Left colon (tissue), 2 donors: ENCODE data around the gene GABRA5. TPM values are rescaled to one million over a fixed set of nuclear protein-coding genes. Genes with fewer than 3 reads are reported as not detected.
"Not testable (repeated sequence)": the region's sequence is repeated elsewhere in the genome, so short reads cannot be mapped to it uniquely, and the experiment has no call there.

Experiments
- ATAC-seq: fragments of 200-7000 bp; cut with Tn5 transposase; one replicate; pipeline ENCODE4 v1.9.1; 2020; ENCODE audit warnings: mild to moderate bottlenecking, moderate library complexity
- DNase-seq, 2 donors: peaks; one replicate each; pipeline ENCODE4 v3.0.0-alpha.2; 2020
- intact Hi-C, 2 donors: fragments of 100-400 bp; cut with DNase I in 1 of 2; cut with micrococcal nuclease in 1 of 2; formaldehyde crosslinking; loops; one replicate each; pipeline versions ENCODE4 v1.11.2 to v1.14.0; 2022; cut with DNase I, micrococcal nuclease
- long read RNA-seq: library from polyadenylated mRNA; unstranded; transcript quantifications from one replicate; pipeline ENCODE4 v2.0.0, GENCODE V29; 2021
- total RNA-seq, 2 donors: library from RNA; stranded (reverse); fragmentation: NEBNext Ultra II Directional; extraction: Animal tissue kit (Norgen Biotek cat#: 25700); gene quantifications; one replicate each; pipeline ENCODE4 v1.2.1, GENCODE V29; 2021
- donor health status: DM: no; HTN: no; CAD: no.
- donor health status: DM: yes; HTN: yes; CAD: no.

GABRA5 gene
- total RNA-seq = not detected
- long read RNA-seq = 0 reads

DNA sequence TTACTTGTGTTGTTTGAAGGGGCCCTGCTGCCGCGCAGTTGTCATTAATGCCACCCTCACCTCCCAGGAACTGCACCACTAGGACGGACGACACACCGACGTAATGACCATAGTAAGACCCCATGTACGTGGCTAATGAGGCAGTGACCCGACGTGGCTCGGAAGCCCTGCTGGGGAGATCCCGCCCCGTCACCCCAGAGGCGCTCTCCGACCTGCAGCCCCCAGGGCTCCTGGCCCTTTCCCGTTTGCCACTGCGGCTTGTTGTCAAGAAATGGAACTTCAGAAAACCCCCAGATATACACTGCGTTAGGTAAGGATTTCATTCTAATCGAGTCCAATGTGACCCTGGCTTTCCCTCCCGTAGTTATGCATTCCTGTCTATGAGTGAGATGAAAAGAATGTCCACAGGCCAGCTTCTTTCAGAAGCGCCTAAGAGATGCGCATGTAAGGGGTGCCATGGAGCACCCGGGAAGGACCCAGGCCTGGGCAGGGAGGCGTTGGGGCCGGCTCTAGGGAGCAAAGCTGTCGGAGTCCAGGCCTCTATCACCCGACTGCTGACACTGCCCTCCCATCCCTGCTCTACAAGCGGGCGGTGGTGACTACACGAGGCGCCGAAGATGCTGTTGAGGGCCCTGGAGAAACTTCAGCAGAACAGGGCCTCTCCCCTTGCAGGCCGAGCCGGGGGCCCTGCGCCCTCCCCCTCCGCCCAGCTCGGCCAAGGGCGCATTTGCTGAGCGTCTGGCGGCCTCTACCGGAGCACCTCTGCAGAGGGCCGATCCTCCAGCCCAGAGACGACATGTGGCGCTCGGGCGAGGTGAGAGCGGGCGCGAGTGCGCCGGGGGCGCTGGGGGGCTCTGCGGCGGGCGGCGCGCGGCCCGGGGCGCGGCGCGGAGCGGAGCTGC lies at the start of gene GABRA5:
Gene GABRA5, plus strand, starts transcription at position 765 of the 902 bp plus-strand sequence. CDS start 2,187 bp downstream, outside the sequence.
- no peak for DNase-seq
- ATAC-seq = no peak
- intact Hi-C loops = no loop called here

DNA sequence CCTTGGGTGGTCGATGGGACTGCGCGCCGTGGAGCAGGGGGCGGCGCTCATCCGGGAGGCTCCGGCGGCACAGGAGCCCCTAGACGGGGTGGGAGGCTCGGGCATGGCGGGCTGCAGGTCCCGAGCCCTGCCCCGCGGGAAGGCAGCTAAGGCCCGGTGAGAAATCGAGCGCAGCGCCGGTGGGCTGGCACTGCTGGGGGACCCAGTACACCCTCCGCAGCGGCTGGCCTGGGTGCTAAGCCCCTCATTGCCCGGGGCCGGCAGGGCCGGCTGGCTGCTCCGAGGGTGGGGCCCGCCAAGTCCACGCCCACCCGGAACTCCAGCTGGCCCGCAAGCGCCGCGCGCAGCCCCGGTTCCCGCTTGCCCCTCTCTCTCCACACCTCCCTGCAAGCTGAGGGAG lies 35.7 kb upstream of the GABRA5 start:
- DNase-seq, intact Hi-C loops, ATAC-seq: not testable (repeated sequence)

DNA sequence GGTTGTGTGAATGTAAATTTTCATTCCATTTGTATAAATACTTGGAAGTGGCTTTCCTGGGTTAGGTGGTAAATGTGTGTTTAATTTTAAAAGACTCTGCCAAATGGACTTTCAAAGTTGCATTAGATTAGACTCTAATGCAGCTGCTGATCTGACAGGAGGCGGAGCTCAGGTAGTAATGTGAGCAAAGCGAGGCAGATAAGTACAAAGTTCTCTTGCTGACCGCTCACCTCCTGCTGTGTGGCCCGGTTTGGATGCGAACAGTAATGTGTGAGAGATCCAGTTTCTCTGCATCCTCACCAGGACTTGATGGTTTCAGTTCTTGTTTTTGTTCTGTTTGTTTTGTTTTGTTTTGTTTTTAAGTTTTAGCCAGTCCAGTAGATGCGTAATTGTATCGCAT lies 34.9 kb upstream of the GABRA5 start:
- no peak for ATAC-seq
- no peak for DNase-seq
- intact Hi-C loops = no loop called here

DNA sequence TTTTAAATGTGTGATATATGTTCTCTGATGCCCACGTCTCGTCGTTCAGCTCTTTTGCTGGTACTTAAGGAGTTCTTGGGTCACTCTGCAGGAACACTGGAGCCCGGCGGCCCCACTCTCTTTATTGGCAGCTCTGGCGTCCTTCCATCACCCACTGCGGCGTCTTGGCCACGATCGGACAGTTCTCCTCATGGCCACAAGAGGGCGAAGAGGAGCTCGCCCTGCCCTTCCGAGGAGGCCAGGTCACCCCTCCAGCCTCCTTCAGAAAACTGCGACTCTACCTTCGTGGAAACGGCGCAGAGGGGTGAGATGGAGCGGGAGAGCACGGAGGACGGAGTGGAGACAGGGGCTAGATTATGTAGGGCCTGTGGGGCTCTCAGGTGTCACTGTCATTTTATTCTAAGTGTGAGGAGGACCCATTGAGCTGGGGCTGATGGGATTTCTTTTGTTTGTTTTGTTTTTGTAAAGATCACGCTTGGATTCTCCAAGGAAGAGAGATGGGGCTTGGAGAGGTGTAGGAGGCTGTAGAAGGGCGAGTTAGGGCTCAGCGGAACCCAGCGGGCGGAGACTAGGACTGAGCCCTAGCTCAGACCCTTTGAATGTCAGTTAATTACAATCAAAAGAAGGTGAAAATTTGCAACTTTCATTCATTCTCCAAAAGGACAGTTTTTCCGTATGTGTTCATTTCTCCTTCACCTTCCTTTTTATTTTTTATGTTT lies 28.0 kb upstream of the GABRA5 start:
- intact Hi-C loops = no loop called here
- no peak for DNase-seq
- ATAC-seq = no peak

DNA sequence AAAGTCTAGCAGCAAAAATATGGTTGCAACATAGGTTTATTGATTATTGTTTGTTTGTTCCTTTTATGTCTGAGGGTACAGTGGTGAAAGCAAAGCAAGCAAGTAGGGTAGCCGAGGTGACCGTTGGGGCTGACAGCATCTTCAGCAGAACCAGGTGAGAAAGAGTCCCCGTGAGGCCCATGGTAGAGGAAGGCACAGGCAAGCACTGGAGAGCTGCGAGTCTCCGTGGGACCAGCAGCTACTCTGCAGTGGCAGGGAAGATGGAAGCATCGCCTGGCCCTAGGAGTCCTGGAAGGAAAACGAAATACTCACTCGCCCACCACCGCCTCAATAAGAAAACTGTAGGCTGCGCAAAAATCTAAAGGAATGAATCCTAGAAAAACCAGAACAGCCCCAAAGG lies 25.3 kb upstream of the GABRA5 start:
- DNase-seq (no peak), ATAC-seq (no peak)
- intact Hi-C loops = no loop called here

DNA sequence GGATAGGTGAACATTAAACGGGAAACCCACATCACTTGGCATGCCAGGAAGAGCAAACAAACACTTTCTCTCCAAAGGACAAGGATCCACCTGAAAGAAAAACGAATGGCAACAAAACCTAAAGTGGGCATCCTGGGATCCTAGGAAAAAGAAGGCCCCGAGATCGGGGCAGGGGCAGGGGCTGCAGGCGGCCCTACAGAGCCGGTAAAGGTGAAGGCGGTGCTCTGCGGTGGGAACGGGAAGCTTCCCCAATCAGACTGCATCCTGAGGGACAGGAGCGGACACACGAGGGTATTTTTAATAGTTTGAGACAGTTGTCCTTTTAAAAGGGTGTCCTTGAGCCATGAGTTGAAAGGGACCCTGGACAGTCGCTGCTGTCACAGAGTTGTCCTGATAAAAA lies 24.9 kb upstream of the GABRA5 start:
- ATAC-seq (no peak), DNase-seq (no peak)
- intact Hi-C loops = no loop called here

DNA sequence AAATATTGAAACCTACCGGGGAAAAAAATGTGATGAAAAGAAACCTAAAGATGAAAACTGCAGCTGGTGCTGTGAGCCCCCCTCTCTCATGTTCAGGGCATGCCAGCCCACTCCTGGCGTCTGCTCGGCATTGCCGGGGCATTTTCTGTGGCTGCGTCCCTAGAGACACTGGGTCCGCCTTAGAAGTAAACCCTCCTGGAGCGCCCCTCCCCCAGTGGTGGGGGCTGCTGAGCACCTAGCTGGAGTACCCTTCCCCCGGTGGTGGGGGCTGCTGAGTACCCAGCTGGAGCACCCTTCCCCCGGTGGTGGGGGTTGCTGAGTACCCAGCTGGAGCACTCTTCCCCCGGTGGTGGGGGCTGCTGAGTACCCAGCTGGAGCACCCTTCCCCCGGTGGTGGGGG lies 24.5 kb upstream of the GABRA5 start:
- DNase-seq (no peak), ATAC-seq (no peak)
- intact Hi-C loops = no loop called here

DNA sequence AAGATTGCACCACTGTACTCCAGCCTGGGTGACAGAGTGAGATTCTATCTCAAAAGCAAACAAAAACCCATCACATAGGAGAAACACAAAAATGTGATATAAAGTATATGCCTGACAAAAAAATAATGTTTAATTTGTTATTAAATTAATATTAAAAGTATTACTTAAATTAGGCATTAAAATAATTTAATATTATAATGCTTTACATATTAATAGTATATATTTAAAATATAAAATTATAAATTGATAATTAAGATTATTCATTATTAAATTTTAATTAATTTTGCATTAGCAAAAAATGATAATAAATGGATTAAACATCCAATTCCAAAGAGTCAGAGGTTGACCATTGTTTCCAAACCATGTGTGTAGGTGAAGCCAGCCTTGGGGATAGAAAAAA lies 22.0 kb upstream of the GABRA5 start:
- intact Hi-C loops = no loop called here
- DNase-seq (no peak), ATAC-seq (no peak)

DNA sequence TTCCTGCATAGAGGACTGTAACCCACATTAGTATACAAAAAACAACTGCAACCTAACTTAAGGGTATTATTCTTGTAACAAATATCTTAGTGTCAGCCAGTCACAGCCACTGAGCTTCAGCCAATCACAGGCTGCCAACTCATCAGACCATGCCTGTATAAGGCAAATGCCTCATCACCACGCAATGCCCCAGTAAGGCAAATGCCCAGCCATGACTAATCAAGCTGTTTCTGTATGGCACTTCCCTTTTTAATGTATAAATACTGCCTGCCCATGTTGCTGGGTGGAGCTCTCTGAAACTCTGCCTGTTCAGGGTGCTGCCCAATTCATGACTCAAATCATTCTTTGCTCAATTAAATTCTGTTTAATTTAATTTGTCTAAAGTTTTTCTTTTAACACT lies 18.4 kb upstream of the GABRA5 start:
- DNase-seq = no peak
- intact Hi-C loops = no loop called here
- no peak for ATAC-seq

DNA sequence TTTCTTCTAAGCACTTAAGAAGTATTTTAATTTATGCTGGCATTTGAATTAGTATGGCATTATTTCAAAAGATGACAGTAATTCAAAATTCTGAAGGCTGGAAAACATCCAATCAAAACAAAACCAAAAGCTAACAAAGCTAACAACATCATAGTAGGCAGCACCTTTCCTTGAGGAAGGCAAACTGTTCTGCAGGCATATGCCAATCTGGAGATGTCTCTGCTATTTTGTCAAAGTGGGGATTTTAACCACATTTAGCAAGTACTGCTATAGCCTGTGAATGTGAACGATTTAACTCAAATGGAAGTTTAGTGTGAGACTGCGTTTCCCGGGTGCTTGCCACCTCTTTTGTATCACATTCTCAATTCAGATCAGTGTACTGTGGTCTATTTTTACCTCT lies 16.7 kb upstream of the GABRA5 start:
- no peak for ATAC-seq
- no peak for DNase-seq
- intact Hi-C loops = no loop called here

DNA sequence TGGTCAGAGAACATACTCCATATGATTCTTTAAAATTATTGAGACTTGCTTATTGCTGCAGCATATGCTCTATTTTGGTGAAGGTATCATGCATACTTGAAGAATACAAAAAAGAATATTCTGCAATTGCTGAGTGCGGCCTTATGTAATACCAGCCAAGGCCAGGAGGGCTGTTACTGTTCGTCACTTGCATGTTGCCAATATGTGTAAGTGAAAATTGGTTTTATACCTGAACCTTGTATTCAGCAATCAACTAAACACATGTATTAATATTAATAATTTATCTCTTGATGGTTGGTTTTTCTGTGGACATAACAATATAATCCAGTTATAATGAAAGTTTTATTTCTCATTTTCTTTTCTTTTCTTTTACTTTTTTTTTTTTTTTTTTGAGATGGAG lies 13.9 kb upstream of the GABRA5 start:
- ATAC-seq (no peak), DNase-seq (no peak)
- intact Hi-C loops = no loop called here

DNA sequence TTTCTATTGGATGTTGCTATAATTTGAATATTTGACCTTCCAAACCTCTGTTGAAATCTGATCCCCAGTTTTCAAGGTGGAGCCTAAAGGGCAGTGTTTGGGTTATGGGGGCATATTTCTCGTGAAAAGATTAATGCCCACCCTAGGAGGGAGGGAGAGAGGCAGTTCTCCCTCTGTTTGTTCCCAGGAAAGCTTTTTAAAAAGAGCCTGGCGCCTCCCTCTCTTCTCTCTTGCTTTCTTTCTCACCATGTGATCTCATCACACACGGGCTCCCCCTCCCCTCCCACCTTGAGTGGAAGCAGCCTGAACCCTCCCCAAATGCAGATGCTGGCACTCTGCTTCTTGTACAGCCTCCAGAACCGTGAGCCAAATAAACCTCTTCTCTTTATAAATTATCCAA lies 12.4 kb upstream of the GABRA5 start:
- intact Hi-C loops = no loop called here
- no peak for ATAC-seq
- no peak for DNase-seq

DNA sequence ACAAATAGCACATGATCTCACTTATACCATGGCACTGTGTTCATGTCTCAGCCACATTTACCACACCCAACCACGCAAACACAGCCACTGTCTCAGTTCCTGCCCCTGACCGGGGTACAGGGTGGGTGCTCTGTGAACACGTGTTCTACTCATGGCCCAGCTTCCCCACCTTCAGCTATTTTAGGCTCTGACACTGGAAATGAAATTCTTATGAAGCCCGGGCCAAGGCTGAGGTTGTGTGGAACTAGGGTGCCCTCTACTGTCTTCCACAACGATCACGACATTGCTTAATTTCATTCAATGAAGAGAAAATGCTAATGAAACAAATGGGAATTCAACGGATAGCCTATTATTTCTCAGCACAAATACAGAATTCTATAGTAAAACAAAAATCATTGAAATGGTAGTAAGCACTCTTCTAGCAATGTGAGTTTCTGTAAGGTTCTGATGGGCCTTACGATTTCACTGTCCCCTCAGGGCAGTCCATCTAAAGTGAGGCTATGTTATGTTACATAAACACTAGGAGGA lies 2.1 kb upstream of the GABRA5 start:
- ATAC-seq (no peak), DNase-seq (no peak)
- intact Hi-C loops = no loop called here

DNA sequence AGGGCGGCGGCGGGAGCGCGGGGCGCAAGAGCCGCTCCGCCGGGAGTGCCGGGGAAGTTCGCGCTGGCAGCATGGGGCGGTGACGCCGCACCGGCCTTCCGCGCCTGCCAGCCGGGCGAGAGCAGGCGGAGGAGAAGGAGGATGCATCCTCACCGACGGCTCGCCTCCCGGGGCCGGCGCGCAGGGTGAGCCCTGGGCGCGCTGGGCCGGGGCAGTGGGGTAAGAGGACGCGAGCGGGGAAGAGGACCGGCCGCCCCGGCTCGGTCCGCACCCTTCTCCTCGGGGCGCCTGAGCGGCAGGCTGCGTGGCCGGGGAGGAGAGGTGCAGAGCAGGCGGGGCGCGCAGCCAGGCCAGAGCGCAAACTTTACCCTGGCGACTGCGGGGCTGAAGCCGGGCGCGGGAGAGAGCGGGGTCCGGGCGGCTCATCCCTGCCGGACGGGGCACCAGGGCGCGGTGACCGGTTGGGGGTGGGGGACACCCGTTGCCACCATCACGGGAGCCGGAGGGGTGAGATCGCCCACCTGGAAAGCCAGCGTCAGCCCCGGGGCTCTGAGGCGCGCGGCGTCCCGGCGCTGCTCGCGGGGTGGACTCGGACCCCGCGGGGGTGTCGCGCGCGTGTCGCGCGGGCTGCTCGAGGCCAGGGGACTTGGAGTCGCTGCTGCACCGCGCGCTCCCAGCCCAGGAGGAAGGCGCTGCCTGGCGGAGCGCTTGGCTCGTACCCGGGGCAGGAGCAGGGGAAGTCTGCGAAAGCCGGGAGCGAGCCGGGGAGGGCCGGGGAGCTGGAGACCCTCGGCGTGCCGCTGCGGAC lies 542 bp downstream of the GABRA5 start:
- intact Hi-C loops = no loop called here
- ATAC-seq (no peak), DNase-seq (no peak)

DNA sequence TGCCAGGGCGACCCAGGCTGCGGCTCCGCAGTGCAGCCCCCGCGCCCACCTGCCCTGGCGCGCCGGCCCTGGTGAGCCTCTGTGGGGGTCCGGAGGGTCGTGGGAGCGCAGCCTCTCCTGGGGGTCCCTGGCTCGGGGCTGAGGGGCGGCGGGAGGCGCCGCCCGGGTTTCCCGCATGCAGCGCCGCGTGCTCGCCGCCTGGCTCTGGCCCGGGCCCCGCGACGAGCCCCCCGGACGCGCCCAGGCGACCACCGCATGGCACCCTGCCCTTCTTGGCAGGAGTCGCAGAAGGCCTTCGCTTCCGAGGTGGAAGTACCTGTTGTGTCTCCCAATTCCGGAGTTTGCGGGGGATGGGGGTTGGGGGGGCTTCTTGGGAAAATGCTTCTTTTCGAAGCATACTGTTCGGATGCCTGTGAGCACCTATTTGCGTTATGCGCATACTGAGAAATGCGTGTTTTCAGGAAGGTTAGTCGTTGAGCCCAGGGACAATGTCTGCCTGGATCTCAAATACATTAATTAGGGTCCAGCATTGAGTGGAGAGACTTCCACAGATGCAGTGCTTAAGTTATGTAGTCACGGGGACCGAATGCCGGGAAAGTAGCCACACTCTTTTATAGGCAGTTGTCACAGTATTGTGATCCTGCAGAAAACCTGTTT lies 1.3 kb downstream of the GABRA5 start:
- DNase-seq = no peak
- intact Hi-C loops = no loop called here
- ATAC-seq = no peak

DNA sequence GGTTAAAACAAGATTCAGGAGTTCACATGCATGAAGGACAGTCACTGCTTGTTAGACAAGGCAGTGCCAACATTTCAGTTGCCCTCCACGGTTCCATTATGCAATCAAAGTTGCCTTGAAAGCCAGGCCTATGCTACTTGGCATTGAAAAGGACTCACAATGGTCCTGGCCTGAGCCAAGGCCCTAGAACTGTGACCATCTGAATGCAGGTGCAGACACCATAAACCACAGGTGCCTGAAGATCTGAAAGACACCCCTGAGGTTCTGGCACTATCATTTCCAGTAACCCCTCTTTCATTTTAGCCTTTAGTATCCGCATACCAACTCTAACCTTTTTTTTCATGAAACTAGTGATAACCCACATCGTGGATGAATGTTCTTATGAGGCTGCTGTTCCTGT lies 2.8 kb downstream of the GABRA5 start:
- no peak for ATAC-seq
- intact Hi-C loops = no loop called here
- no peak for DNase-seq

DNA sequence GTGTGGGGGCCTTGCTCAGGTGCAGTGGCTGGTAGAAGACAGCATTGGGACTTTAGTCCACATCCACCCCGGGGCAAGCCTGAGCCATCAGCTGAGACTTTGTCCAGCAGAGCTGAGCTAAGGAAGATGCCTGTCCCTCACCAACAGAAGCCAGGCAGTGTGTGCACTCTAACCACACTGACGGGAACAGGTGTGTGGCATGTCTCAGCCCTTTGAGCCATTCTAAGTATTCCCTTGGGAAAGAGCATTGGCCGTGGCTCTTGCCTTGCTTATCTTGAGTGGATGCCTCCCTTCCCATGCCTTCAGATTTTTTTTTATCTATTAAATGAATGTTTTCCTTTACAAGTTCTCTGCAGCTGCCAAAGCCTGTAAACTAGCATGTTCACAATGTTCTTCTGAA lies 3.5 kb downstream of the GABRA5 start:
- intact Hi-C loops = no loop called here
- DNase-seq = no peak
- no peak for ATAC-seq

DNA sequence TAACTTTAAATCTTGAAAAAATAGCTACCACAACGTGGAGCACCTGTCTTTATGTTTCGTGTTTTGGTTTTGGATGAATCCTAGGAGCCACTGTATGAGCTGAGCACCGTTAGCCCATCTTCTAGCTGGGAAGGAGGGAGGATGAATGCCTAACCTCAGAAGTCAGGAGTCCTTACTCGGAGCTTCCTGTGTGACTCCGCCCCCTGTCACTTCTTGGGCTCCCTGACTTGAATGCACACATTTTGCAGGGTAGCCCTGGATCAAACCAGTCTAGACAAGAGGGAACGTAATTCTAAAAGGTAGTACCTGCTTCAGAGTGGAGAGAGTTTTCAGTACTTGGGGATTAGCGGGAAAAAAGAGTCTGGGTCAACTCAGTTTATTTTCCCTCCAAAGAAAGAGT lies 5.3 kb downstream of the GABRA5 start:
- DNase-seq (no peak), ATAC-seq (no peak)
- intact Hi-C loops = no loop called here

DNA sequence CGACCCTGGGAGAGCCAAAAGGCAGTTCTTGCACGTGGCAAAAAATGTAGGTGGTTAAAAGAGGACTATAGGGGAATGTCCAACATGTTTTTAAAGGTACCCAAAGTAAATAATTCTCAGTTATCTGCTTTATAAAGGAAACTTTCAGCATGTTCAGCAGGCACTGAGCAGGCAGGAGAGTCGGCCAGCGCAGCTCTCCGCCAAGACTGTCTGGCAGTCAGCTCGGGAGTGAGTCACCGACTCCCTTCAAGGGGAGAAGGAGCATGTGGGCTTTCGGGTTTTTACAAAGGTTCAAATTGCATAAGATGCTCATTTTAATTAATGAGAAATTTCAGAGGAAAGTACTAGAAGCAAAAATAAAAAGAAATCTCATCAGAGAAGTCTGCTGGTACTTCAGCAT lies 7.0 kb downstream of the GABRA5 start:
- no peak for ATAC-seq
- intact Hi-C loops = no loop called here

More for the DNA sequence above, 7.0 kb downstream of the GABRA5 start:
- no peak for DNase-seq
